ENCODE results near the gene RCC1. TPM values are rescaled to one million over a fixed set of nuclear protein-coding genes. Genes with fewer than 3 reads are reported as not detected.
"Not testable (repeated sequence)": the region's sequence is repeated elsewhere in the genome, so short reads cannot be mapped to it uniquely, and the experiment has no call there.

RCC1 gene
- total and polyA plus RNA-seq, 8 donors: 6.7 to 116 (median 24.5) TPM

GRCh38 chr1:28521502-28522164 lies 15.8 kb downstream of the RCC1 start:
- Histone ChIP-seq H3K27me3 (no peaks in the 10 kb centered on the region), H3K4me1 (peaks cover 12 to 23% (median 18%) of the 10 kb centered on the region in 4 donors), H3K27ac (no peak overlapping the region)

GRCh38 chr1:28522537-28522936 lies 16.7 kb downstream of the RCC1 start:
- H3K9me3 ChIP-seq; H3K27me3 ChIP-seq; H3K27ac ChIP-seq; DNase-seq; intact Hi-C loops (cut with DNase I; ENCODE audit: low total_unique reads); H3K4me3 ChIP-seq: not testable (repeated sequence)
- peaks cover 11 to 17% (median 13%) of the 10 kb centered on the region in 4 donors for H3K4me1 ChIP-seq
- WGBS, 5 donors: 93 to 96% (median 95%) methylated on average over 9 of the region's 9 CpGs
- H3K36me3 ChIP-seq: peaks cover 0 to 15% (median 0%) of the 10 kb centered on the region in 4 donors

More at GRCh38 chr1:28521502-28522164, 15.8 kb downstream of the RCC1 start:
- intact Hi-C loops (cut with DNase I; ENCODE audit: low total_unique reads): no loop called here
- WGBS, 5 donors: 82 to 88% (median 87%) methylated on average over 6 of the region's 6 CpGs
- H3K9me3 ChIP-seq: no peaks in the 10 kb centered on the region
- no peak for TF ChIP-seq POLR2A (IDR thresholded peaks at IDR 0.05)
- H3K4me3 ChIP-seq: no peak overlapping the region
- no peak for DNase-seq
- peaks cover 0 to 15% (median 0%) of the 10 kb centered on the region in 4 donors for H3K36me3 ChIP-seq

GRCh38 chr1:28525002-28525642 lies 19.3 kb downstream of the RCC1 start:
- H3K4me1 ChIP-seq; DNase-seq; H3K27me3 ChIP-seq; intact Hi-C loops (cut with DNase I; ENCODE audit: low total_unique reads); H3K27ac ChIP-seq; H3K4me3 ChIP-seq; H3K9me3 ChIP-seq: not testable (repeated sequence)
- WGBS, 5 donors: 53 to 82% (median 66%) methylated on average over 10 of the region's 10 CpGs
- H3K36me3 ChIP-seq: peaks cover 0 to 19% (median 3%) of the 10 kb centered on the region in 4 donors

GRCh38 chr1:28526886-28527285 lies 21.0 kb downstream of the RCC1 start:
- no peak overlapping the region for H3K27ac ChIP-seq
- 81 to 94% (median 84%) methylated on average over 9 of the region's 9 CpGs for WGBS, 5 donors
- no peak overlapping the region for H3K4me3 ChIP-seq
- no peaks in the 10 kb centered on the region for H3K4me1 ChIP-seq
- no peak for TF ChIP-seq EP300 (IDR thresholded peaks at IDR 0.05)
- H3K27me3 ChIP-seq: no peaks in the 10 kb centered on the region
- H3K9me3 ChIP-seq: no peaks in the 10 kb centered on the region
- H3K36me3 ChIP-seq: peaks cover 0 to 36% (median 20%) of the 10 kb centered on the region in 4 donors
- no peak for DNase-seq
- intact Hi-C loops (cut with DNase I; ENCODE audit: low total_unique reads): no loop called here

- Histone ChIP-seq H3K9me3 (no peaks in the 10 kb centered on the region), H3K36me3 (peaks cover 7 to 47% (median 43%) of the 10 kb centered on the region in 4 donors), H3K27ac (no peak overlapping the region), H3K4me3 (no peak overlapping the region), H3K4me1 (no peaks in the 10 kb centered on the region), H3K27me3 (no peaks in the 10 kb centered on the region)
- intact Hi-C loops (cut with DNase I; ENCODE audit: low total_unique reads): no loop called here
- WGBS, 5 donors: 93 to 98% (median 97%) methylated on average over 8 to 31 of the region's 31 CpGs
- no peak for DNase-seq
- TF ChIP-seq EP300 (IDR thresholded peaks at IDR 0.05) (no peak), POLR2A (IDR thresholded peaks at IDR 0.05) (no peak), POLR2AphosphoS5 (IDR thresholded peaks at IDR 0.05) (no peak), CTCF (IDR thresholded peaks at IDR 0.05) (no peak)
These were observed 24.6 kb downstream of the RCC1 start for GRCh38 chr1:28530456-28530855.

- no peak for DNase-seq
- Histone ChIP-seq H3K4me3 (no peak overlapping the region), H3K9me3 (no peaks in the 10 kb centered on the region), H3K27me3 (no peaks in the 10 kb centered on the region), H3K4me1 (no peaks in the 10 kb centered on the region), H3K27ac (no peak overlapping the region), H3K36me3 (peaks cover 21 to 79% (median 74%) of the 10 kb centered on the region in 4 donors)
- WGBS, 5 donors: 72 to 90% (median 79%) methylated on average over 6 of the region's 6 CpGs
- intact Hi-C loops (cut with DNase I; ENCODE audit: low total_unique reads): no loop called here
- TF ChIP-seq CTCF (IDR thresholded peaks at IDR 0.05) (no peak), EP300 (IDR thresholded peaks at IDR 0.05) (no peak), POLR2AphosphoS5 (IDR thresholded peaks at IDR 0.05) (no peak), POLR2A (IDR thresholded peaks at IDR 0.05) (no peak)
These were observed 28.8 kb downstream of the RCC1 start for GRCh38 chr1:28534671-28535070.

Measured in stomach (tissue), 9 donors.